HFFc6 (cell line): ENCODE data around the gene YY1. TPM values are rescaled to one million over a fixed set of nuclear protein-coding genes. Genes with fewer than 3 reads are reported as not detected.

Source experiments
- DNase-seq: peaks from one replicate; pipeline ENCODE4 v3.0.0-alpha.2; 2018
- H3K27ac Mint-ChIP-seq: 2 replicates; pipeline ENCODE4 v1.8.0; 2020; ENCODE audit warnings: mild to moderate bottlenecking, mixed read lengths
- H3K27me3 Mint-ChIP-seq: 2 replicates; pipeline ENCODE4 v1.8.0; 2021; ENCODE audit warnings: mild to moderate bottlenecking, moderate library complexity, mixed read lengths; ENCODE audit not compliant: insufficient read depth
- H3K36me3 Mint-ChIP-seq: 2 replicates; pipeline ENCODE4 v1.8.0; 2021; ENCODE audit warnings: low read depth, mixed read lengths
- H3K4me1 Mint-ChIP-seq: 2 replicates; pipeline ENCODE4 v1.8.0; 2020; ENCODE audit warnings: low read depth, mixed read lengths
- H3K4me3 Mint-ChIP-seq: 2 replicates; pipeline ENCODE4 v1.8.0; 2020; ENCODE audit warnings: mild to moderate bottlenecking, moderate library complexity, mixed read lengths
- H3K9me3 Mint-ChIP-seq: 2 replicates; pipeline ENCODE4 v1.8.0; 2020; ENCODE audit warnings: mild to moderate bottlenecking, mixed read lengths
- CTCF ChIP-seq: fragments of 200-600 bp; sonication (generic); IDR thresholded peaks from 2 replicates; pipeline ENCODE4 v1.5.0; 2021; ENCODE audit warnings: antibody characterized with exemption, mild to moderate bottlenecking
- total RNA-seq, 6 experiments: library from RNA; stranded (reverse); fragmentation: NEBNext Ultra II Directional; extraction: Animal tissue kit (Norgen Biotek cat#: 25700); gene quantifications; 2 replicates in 1 of 6; 3 replicates in 5 of 6; pipeline ENCODE4 v1.2.3, GENCODE V29; 2021

Gene YY1
- total RNA-seq, 6 experiments from 2014 or later, result 57.0 to 70.8 (median 68.1) TPM

GRCh38 chr14:100271247-100271939 lies 32.4 kb downstream of the YY1 start:
- H3K27me3 Mint-ChIP-seq, result no peaks in the 10 kb centered on the region
- no peaks in the 10 kb centered on the region for H3K9me3 Mint-ChIP-seq
- no peaks in the 10 kb centered on the region; the same call in 1 of the 2 replicates for H3K4me1 Mint-ChIP-seq
- no peak overlapping the region for H3K27ac Mint-ChIP-seq
- H3K4me3 Mint-ChIP-seq, result no peak overlapping the region
- DNase-seq, result no peak
- peak; percentile 66 for TF ChIP-seq CTCF
- H3K36me3 Mint-ChIP-seq, result peaks cover 9% of the 10 kb centered on the region; the same call in 1 of the 2 replicates

GRCh38 chr14:100274250-100274649 lies 35.3 kb downstream of the YY1 start:
- no peak overlapping the region for H3K27ac Mint-ChIP-seq
- DNase-seq, result no peak
- no peaks in the 10 kb centered on the region for H3K27me3 Mint-ChIP-seq
- no peak overlapping the region for H3K4me3 Mint-ChIP-seq
- peaks cover 15% of the 10 kb centered on the region for H3K4me1 Mint-ChIP-seq
- no peaks in the 10 kb centered on the region for H3K9me3 Mint-ChIP-seq
- no peak for TF ChIP-seq CTCF
- H3K36me3 Mint-ChIP-seq, result peaks cover 5% of the 10 kb centered on the region; the same call in 1 of the 2 replicates

GRCh38 chr14:100275214-100275613 lies 36.3 kb downstream of the YY1 start:
- DNase-seq, result no peak
- H3K4me3 Mint-ChIP-seq, result no peak overlapping the region
- no peak overlapping the region for H3K27ac Mint-ChIP-seq
- H3K27me3 Mint-ChIP-seq, result no peaks in the 10 kb centered on the region
- H3K4me1 Mint-ChIP-seq, result peaks cover 24% of the 10 kb centered on the region
- no peaks in the 10 kb centered on the region for H3K9me3 Mint-ChIP-seq
- H3K36me3 Mint-ChIP-seq, result peaks cover 10% of the 10 kb centered on the region; the same call in 1 of the 2 replicates
- TF ChIP-seq CTCF, result no peak

- peak; percentile 49 for TF ChIP-seq CTCF
- Mint-ChIP-seq H3K27me3 (no peaks in the 10 kb centered on the region), H3K36me3 (peaks cover 10% of the 10 kb centered on the region; the same call in 1 of the 2 replicates), H3K4me1 (peaks cover 39% of the 10 kb centered on the region), H3K9me3 (no peaks in the 10 kb centered on the region), H3K27ac (peak overlapping the region; percentile 67), H3K4me3 (no peak overlapping the region)
- peak; percentile 63 for DNase-seq
Observed at GRCh38 chr14:100278702-100279101, 39.8 kb downstream of the YY1 start.

- no peak; the same call in 1 of the 2 replicates for TF ChIP-seq CTCF
- H3K27me3 Mint-ChIP-seq, result peaks cover 3% of the 10 kb centered on the region; the same call in 1 of the 2 replicates
Observed at GRCh38 chr14:100279133-100279532, 40.2 kb downstream of the YY1 start.

More at GRCh38 chr14:100279133-100279532, 40.2 kb downstream of the YY1 start:
- Mint-ChIP-seq H3K4me3 (no peak overlapping the region), H3K4me1 (peaks cover 39% of the 10 kb centered on the region), H3K9me3 (no peaks in the 10 kb centered on the region), H3K36me3 (peaks cover 10% of the 10 kb centered on the region; the same call in 1 of the 2 replicates), H3K27ac (peak overlapping the region; percentile 67)
- no peak for DNase-seq
